ENCODE measurements around the gene STAG2.

DNA sequence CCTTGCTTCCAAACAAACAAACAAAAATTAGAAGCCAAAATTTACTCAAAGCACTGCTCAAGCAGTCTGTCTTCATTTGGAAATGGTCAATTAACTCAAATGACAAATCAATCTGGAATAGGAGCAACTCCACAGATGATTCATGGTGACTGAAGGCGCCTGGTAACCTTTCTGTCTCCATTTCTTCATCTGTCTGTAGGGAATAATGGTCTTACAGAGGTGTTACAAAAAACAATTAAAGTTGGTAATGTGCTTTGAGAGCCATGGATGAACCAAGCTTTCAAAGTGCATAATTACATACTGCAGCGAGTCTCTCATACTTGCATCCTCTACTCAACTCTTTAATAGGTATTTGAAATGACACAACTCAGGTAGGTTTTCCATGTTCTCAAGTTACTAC is 38.3 kb upstream of the STAG2 start:
- TF ChIP-seq POLR2A (IDR thresholded peaks at IDR 0.05) (no peak), CTCF (IDR thresholded peaks at IDR 0.05) (no peak)
